Suprapubic skin (tissue), 4 donors: ENCODE measurements around the gene LRPAP1. TPM values are rescaled to one million over a fixed set of nuclear protein-coding genes. Genes with fewer than 3 reads are reported as not detected.

ENCODE experiments used
- DNase-seq, 2 donors: peaks; one replicate each; pipeline ENCODE4 v3.0.0-alpha.2; 2019; ENCODE audit warnings: low spot score in 2 of 2
- H3K27ac ChIP-seq: fragments of 200-600 bp; sonication (generic); one replicate; pipeline ENCODE4 v1.5.1; 2019
- H3K27me3 ChIP-seq: fragments of 200-600 bp; sonication (generic); one replicate; pipeline ENCODE4 v1.5.1; 2019
- H3K36me3 ChIP-seq: fragments of 200-600 bp; sonication (generic); one replicate; pipeline ENCODE4 v1.5.1; 2019
- H3K4me1 ChIP-seq: fragments of 200-600 bp; sonication (generic); one replicate; pipeline ENCODE4 v1.5.1; 2019
- H3K4me3 ChIP-seq: fragments of 200-600 bp; sonication (generic); one replicate; pipeline ENCODE4 v1.5.1; 2019; ENCODE audit warnings: mild to moderate bottlenecking
- H3K9me3 ChIP-seq: fragments of 200-600 bp; sonication (generic); one replicate; pipeline ENCODE4 v1.5.1; 2019
- EP300 ChIP-seq: sonication (generic); formaldehyde crosslinking; IDR thresholded peaks from one replicate; pipeline ENCODE4 v1.6.1; 2017; ENCODE audit warnings: antibody characterized with exemption
- POLR2A ChIP-seq, 2 donors: fragments of 450-650 bp; IDR thresholded peaks; one replicate each; pipeline ENCODE4 v1.6.1; 2017; ENCODE audit warnings: antibody characterized with exemption in 2 of 2, mild to moderate bottlenecking in 2 of 2, moderate library complexity in 2 of 2
- POLR2AphosphoS5 ChIP-seq, 3 donors: sonication (generic); formaldehyde crosslinking; IDR thresholded peaks; one replicate each; pipeline ENCODE4 v1.6.1; 2017; ENCODE audit warnings: antibody characterized with exemption in 3 of 3
- WGBS: methylation state at CpG from one replicate; pipeline ENCODE4 v1.1.5; 2018; 5-methylcytosine and 5-hydroxymethylcytosine counted together
- total RNA-seq, 4 donors: library from RNA; depleted of rRNA; stranded (reverse); fragments of >200 nt; gene quantifications; one replicate each; pipeline ENCODE4 v1.1.0, GENCODE V29; 2016
- TF ChIP-seq, protein P1 (sequence below), 2 donors: fragments of 200-600 bp in 1 of 2; fragments of 450-650 bp in 1 of 2; sonication (generic) in 1 of 2; IDR thresholded peaks; one replicate each; pipeline ENCODE4 v1.5.1; 2016 to 2019; ENCODE audit warnings: antibody characterized with exemption in 2 of 2, mild to moderate bottlenecking in 1 of 2, moderate library complexity in 1 of 2

Gene LRPAP1
- total RNA-seq, 4 donors from 2014 or later: 88.8 to 114 (median 95.5) TPM

GRCh38 chr4:3469386-3470243 is 62.6 kb downstream of the LRPAP1 start:
- Histone ChIP-seq H3K4me1 (no peaks in the 10 kb centered on the region), H3K4me3 (no peak overlapping the region), H3K36me3 (no peaks in the 10 kb centered on the region), H3K27ac (no peak overlapping the region), H3K27me3 (peaks cover 61% of the 10 kb centered on the region), H3K9me3 (no peaks in the 10 kb centered on the region)
- TF ChIP-seq EP300 (no peak), POLR2AphosphoS5 (IDR thresholded peaks at IDR 0.05) (no peak), POLR2A (IDR thresholded peaks at IDR 0.05) (no peak)
- TF ChIP-seq, protein P1, sequence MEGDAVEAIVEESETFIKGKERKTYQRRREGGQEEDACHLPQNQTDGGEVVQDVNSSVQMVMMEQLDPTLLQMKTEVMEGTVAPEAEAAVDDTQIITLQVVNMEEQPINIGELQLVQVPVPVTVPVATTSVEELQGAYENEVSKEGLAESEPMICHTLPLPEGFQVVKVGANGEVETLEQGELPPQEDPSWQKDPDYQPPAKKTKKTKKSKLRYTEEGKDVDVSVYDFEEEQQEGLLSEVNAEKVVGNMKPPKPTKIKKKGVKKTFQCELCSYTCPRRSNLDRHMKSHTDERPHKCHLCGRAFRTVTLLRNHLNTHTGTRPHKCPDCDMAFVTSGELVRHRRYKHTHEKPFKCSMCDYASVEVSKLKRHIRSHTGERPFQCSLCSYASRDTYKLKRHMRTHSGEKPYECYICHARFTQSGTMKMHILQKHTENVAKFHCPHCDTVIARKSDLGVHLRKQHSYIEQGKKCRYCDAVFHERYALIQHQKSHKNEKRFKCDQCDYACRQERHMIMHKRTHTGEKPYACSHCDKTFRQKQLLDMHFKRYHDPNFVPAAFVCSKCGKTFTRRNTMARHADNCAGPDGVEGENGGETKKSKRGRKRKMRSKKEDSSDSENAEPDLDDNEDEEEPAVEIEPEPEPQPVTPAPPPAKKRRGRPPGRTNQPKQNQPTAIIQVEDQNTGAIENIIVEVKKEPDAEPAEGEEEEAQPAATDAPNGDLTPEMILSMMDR (IDR thresholded peaks at IDR 0.05): no peak
- 84% methylated on average over 26 of the region's 31 CpGs for WGBS
- no peak for DNase-seq

GRCh38 chr4:3468804-3469203 is 63.4 kb downstream of the LRPAP1 start:
- H3K36me3 ChIP-seq: no peaks in the 10 kb centered on the region
- H3K27me3 ChIP-seq: peaks cover 61% of the 10 kb centered on the region
- 80% methylated on average over 10 of the region's 11 CpGs for WGBS

DNA sequence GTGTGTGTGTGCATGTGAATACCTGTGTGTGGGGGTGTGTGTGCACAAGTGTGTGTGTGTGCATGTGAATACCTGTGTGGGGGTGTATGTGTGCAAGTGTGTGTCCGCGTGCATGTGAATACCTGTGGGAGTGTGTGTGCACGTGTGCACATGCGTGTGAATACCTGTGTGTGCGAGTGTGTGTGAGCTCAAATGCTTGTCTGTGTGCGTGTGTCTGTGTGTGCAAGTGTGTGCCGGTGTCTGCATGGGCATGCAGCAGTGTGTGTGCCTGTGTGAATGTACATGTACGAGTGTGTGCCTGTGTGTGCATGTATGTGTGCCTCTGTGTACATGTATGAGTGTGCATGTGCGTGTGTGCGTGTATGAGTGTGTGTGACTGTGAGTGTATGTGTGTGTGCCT is 64.1 kb downstream of the LRPAP1 start:
- no peak overlapping the region for H3K4me3 ChIP-seq
- no peak for DNase-seq
- WGBS: 92% methylated on average over 10 of the region's 10 CpGs
- no peaks in the 10 kb centered on the region for H3K36me3 ChIP-seq
- H3K9me3 ChIP-seq: no peaks in the 10 kb centered on the region
- peaks cover 8% of the 10 kb centered on the region for H3K4me1 ChIP-seq
- H3K27me3 ChIP-seq: peaks cover 61% of the 10 kb centered on the region
- TF ChIP-seq POLR2AphosphoS5 (IDR thresholded peaks at IDR 0.05): no peak
- TF ChIP-seq EP300: no peak
- TF ChIP-seq, protein P1 (IDR thresholded peaks at IDR 0.05): no peak
- H3K27ac ChIP-seq: no peak overlapping the region

More at GRCh38 chr4:3468804-3469203, 63.4 kb downstream of the LRPAP1 start:
- peaks cover 1% of the 10 kb centered on the region for H3K4me1 ChIP-seq
- H3K27ac ChIP-seq: no peak overlapping the region
- no peaks in the 10 kb centered on the region for H3K9me3 ChIP-seq
- H3K4me3 ChIP-seq: no peak overlapping the region
- DNase-seq: no peak
- TF ChIP-seq EP300 (no peak), POLR2AphosphoS5 (IDR thresholded peaks at IDR 0.05) (no peak), POLR2A (IDR thresholded peaks at IDR 0.05) (no peak)
- TF ChIP-seq, protein P1 (IDR thresholded peaks at IDR 0.05): no peak

DNA sequence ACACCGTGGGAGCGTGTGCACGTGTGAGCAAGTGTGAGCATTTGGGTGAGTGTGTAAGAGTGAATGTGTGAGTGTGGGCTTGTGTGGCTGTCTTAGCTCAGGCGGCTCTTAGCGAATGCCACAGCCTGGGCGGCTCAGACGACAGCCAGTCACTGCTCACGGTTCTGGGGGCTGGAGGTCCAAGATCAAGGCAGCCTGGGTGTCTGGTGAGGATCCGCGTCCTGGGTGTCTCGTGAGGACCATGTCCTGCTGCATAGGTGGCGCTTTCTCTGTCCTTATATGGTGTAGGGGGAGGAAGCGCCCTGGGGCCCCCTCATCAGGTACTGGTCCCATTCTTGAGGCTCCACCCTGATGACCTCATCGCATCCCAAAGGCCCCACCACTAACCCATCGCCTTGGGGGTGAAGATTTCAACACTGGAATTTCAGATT is 64.6 kb downstream of the LRPAP1 start:
- H3K36me3 ChIP-seq: no peaks in the 10 kb centered on the region
- no peak overlapping the region for H3K4me3 ChIP-seq
- H3K9me3 ChIP-seq: no peaks in the 10 kb centered on the region
- peaks cover 13% of the 10 kb centered on the region for H3K4me1 ChIP-seq
- DNase-seq: no peak
- WGBS: 81% methylated on average over 15 of the region's 15 CpGs
- H3K27ac ChIP-seq: no peak overlapping the region
- no peak for TF ChIP-seq EP300
- TF ChIP-seq POLR2A (IDR thresholded peaks at IDR 0.05): no peak
- TF ChIP-seq, protein P1 (IDR thresholded peaks at IDR 0.05): no peak
- no peak for TF ChIP-seq POLR2AphosphoS5 (IDR thresholded peaks at IDR 0.05)
- H3K27me3 ChIP-seq: peaks cover 62% of the 10 kb centered on the region
